Activated T-cell treated with anti-CD3 and anti-CD28 coated beads, Interleukin-2, amount 50 U/mL, for 4 hours (primary cell): Measurements from ENCODE around the gene PPM1F. TPM values are rescaled to one million over a fixed set of nuclear protein-coding genes. Genes with fewer than 3 reads are reported as not detected.

Source experiments
- total RNA-seq, 3 donors: library from RNA; stranded (reverse); gene quantifications; one replicate each; pipeline ENCODE4 v1.2.1, GENCODE V29; 2021

PPM1F gene
- total RNA-seq, 3 donors from 2014 or later: 28.2 to 36.8 (median 30.8) TPM

Other genes starting within 250 kb of the PPM1F start
- gene YPEL1, start 217.1 kb downstream of the PPM1F start, total RNA-seq: under 1 TPM; 0.13 to 0.19 (median 0.18) TPM
- 100 to 1,000 TPM; 136 to 165 (median 138) TPM for gene MAPK1, start 85.2 kb downstream of the PPM1F start, total RNA-seq
- gene TOP3B, start 29.9 kb upstream of the PPM1F start, total RNA-seq: 10 to 100 TPM; 39.3 to 45.2 (median 41.3) TPM